Effector memory CD8-positive, alpha-beta T cell (primary cell): ENCODE data around the gene FMNL2.

Experiments
- ATAC-seq: fragments of 150-1000 bp; cut with Tn5 transposase; replicated peaks from 2 replicates; pipeline ENCODE4 v1.10.0; 2021; ENCODE audit warnings: mild to moderate bottlenecking, moderate library complexity
- DNase-seq, 3 experiments: peaks; one replicate each; pipeline ENCODE4 v3.0.0; 2021
- H3K27ac Mint-ChIP-seq, 2 donors: one replicate each; pipeline ENCODE4 v1.8.0; 2022; ENCODE audit warnings: mild to moderate bottlenecking in 2 of 2, mixed read lengths in 2 of 2, moderate library complexity in 2 of 2
- H3K27me3 Mint-ChIP-seq, 2 donors: one replicate each; pipeline ENCODE4 v1.8.0; 2022; ENCODE audit warnings: mixed read lengths in 2 of 2
- H3K36me3 Mint-ChIP-seq: one replicate; pipeline ENCODE4 v1.8.0; 2022; ENCODE audit warnings: mild to moderate bottlenecking, moderate library complexity, mixed read lengths; ENCODE audit not compliant: insufficient read depth
- H3K4me1 Mint-ChIP-seq, 2 donors: one replicate each; pipeline ENCODE4 v1.8.0; 2022; ENCODE audit warnings: low read depth in 2 of 2, mixed read lengths in 2 of 2
- H3K4me3 Mint-ChIP-seq, 2 donors: one replicate each; pipeline ENCODE4 v1.8.0; 2022; ENCODE audit warnings: mild to moderate bottlenecking in 2 of 2, mixed read lengths in 2 of 2, moderate library complexity in 2 of 2
- H3K9me3 Mint-ChIP-seq, 2 donors: one replicate each; pipeline ENCODE4 v1.8.0; 2022; ENCODE audit warnings: mixed read lengths in 2 of 2

The FMNL2 gene

DNA sequence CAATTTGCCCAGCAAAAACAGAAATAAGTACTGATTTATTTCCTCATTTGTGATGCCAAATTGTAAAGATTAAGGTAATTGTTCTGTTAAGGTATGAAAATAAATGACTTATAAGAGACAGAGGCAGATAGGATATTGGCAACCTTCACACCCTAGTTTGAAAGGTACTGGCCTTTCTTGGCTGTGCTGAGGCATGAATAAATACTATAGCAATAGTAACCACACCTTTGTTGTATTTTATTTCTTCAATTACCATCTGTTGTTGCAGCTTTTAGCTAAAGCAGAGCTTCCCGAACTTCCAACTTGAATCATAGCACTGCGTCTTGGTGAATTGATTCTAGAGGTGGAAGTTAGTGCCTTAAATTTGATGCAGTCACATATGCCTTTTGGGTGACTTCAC, 55.9 kb downstream of the FMNL2 start:
- H3K27ac Mint-ChIP-seq: no peak overlapping the region
- no peak for ATAC-seq
- no peak for DNase-seq
- no peak overlapping the region for H3K4me3 Mint-ChIP-seq
- no peaks in the 10 kb centered on the region for H3K36me3 Mint-ChIP-seq
- H3K4me1 Mint-ChIP-seq: no peaks in the 10 kb centered on the region
- peaks cover 0 to 10% of the 10 kb centered on the region in 2 donors for H3K27me3 Mint-ChIP-seq
- H3K9me3 Mint-ChIP-seq: peaks cover 6 to 8% of the 10 kb centered on the region in 2 donors

DNA sequence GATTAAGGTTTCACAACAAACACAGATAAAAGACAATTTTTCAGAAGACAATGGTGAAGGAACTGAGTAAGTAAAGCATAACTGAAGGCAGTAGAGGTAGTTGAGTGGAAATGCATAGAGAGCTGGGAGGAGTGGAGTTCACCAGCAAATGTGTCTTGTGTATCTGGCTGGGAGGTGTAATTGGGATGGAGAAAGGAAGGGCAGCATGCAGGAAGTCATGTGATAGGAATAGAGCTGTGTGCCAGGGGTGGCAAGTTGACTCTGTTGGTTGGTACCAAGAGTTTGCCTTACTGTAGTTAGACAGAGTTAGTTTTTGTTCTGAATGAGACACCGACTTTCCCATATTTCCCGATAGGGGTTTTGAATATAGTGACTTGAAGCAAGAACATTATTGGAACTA, 56.3 kb downstream of the FMNL2 start:
- no peak overlapping the region for H3K4me3 Mint-ChIP-seq
- H3K9me3 Mint-ChIP-seq: peaks cover 6 to 8% of the 10 kb centered on the region in 2 donors
- H3K27ac Mint-ChIP-seq: no peak overlapping the region
- ATAC-seq: no peak
- no peak for DNase-seq
- H3K4me1 Mint-ChIP-seq: no peaks in the 10 kb centered on the region
- peaks cover 0 to 10% of the 10 kb centered on the region in 2 donors for H3K27me3 Mint-ChIP-seq
- no peaks in the 10 kb centered on the region for H3K36me3 Mint-ChIP-seq

DNA sequence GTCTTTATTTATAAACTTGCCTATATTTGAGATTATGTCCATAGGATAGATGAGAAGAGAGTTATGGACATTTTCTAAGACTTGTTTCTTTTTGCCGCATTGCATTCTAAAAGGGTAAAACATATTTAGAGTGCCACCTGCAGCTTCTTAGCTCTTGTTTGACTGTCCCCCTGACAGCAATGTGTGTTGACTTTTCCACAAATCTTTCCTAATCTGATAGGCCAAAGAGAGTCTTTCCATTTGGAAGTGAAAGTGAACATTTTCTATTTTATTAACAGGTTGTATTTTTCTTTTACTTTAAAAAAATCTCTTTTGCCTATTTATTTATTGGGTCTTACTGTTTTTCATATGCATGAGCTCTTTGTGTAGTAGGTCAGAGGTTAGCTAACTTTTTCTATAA, 58.4 kb downstream of the FMNL2 start:
- Mint-ChIP-seq H3K36me3 (no peaks in the 10 kb centered on the region), H3K9me3 (peaks cover 6 to 8% of the 10 kb centered on the region in 2 donors), H3K27ac (no peak overlapping the region), H3K4me3 (no peak overlapping the region), H3K4me1 (no peaks in the 10 kb centered on the region), H3K27me3 (peaks cover 2 to 14% of the 10 kb centered on the region in 2 donors)
- no peak for ATAC-seq
- DNase-seq: no peak

DNA sequence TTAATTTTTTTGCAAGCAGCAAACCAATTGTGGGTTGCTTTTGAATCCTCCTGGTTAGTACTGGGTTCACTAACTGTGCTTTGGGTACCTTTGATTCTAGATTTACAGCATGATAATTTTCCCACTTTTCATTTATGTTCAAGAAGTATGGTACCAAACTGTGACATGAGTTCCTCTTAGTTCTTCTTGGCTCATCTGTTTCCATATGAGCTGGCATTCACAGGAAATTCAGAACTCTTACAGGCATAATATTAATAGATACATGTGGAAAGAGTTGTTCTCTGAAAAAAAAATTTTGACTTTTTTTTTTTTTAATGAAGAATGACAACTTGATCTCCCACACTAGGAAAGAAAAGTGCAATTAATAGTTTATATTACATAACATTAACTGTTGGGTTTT, 59.4 kb downstream of the FMNL2 start:
- H3K9me3 Mint-ChIP-seq: peaks cover 6 to 8% of the 10 kb centered on the region in 2 donors
- DNase-seq (no peak), ATAC-seq (no peak)
- H3K27me3 Mint-ChIP-seq: peaks cover 12 to 22% of the 10 kb centered on the region in 2 donors
- no peak overlapping the region for H3K27ac Mint-ChIP-seq
- no peaks in the 10 kb centered on the region for H3K36me3 Mint-ChIP-seq
- H3K4me1 Mint-ChIP-seq: no peaks in the 10 kb centered on the region
- no peak overlapping the region for H3K4me3 Mint-ChIP-seq

DNA sequence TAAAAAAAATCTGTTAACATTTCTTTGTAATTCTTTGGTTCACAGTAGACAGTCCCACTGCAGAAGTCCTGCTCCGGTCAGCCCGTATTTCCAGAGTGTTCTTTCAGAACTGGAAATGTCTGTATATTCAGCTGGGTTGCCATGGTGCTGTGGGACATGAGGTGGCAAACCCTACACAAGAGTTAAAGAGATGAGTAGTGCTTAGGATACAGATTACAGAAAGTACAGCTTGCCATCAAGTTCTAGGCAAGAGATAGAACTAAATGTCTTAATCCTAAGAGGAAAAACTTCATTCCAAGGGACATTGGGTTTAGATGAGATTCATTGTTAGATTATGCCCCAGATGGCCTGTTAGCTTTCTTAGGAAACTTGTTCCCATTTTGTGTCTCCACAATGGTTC, 60.1 kb downstream of the FMNL2 start:
- no peak overlapping the region for H3K4me3 Mint-ChIP-seq
- H3K27me3 Mint-ChIP-seq: peaks cover 19 to 21% of the 10 kb centered on the region in 2 donors
- H3K27ac Mint-ChIP-seq: no peak overlapping the region
- ATAC-seq (no peak), DNase-seq (no peak)
- peaks cover 0 to under 1% of the 10 kb centered on the region in 2 donors for H3K9me3 Mint-ChIP-seq
- no peaks in the 10 kb centered on the region for H3K4me1 Mint-ChIP-seq
- no peaks in the 10 kb centered on the region for H3K36me3 Mint-ChIP-seq

DNA sequence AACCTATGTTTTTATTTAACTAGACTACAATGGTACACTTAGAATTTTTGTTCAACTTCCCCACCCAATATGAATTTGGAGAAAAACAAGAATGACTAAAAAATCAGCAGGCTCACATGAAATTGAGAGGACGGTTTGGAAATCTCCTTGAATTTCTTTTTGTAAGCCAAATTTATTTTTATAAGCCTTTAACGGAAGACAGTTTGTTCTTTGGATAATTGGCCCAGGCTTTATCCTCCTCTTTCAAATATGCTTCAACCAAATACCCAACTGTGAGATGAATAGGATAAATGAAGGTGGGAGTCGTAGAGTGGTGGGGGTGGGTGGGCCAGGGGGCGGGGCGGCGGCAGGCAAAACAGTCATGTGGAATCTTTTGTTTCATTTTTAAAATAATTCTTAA, 60.6 kb downstream of the FMNL2 start:
- Mint-ChIP-seq H3K4me3 (no peak overlapping the region), H3K27me3 (peaks cover 20 to 21% of the 10 kb centered on the region in 2 donors), H3K36me3 (no peaks in the 10 kb centered on the region), H3K9me3 (no peaks in the 10 kb centered on the region), H3K27ac (no peak overlapping the region), H3K4me1 (no peaks in the 10 kb centered on the region)
- DNase-seq (no peak), ATAC-seq (no peak)

DNA sequence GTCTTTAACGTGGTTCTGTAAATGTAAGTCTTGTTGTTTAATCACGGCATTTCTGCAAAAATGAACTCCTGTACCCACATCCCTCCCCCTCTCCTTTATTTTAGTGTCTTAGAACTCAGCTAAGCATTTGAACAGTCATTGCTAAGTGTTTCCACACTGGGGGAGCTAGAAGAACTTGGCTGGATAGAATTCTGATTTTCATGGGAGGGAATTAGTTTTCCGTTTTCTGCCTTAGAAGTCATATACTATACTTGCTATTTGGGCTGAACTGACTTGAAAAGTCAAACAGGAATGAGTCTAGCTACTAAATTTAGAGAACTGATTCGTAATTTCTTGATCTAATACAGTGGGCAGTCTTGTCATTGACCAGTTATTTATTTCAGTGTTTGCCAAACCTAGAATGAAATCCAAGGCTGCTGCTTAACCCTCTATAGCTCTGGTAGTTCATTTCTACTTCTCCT, 61.1 kb downstream of the FMNL2 start:
- Mint-ChIP-seq H3K4me1 (no peaks in the 10 kb centered on the region), H3K4me3 (no peak overlapping the region), H3K36me3 (no peaks in the 10 kb centered on the region), H3K27me3 (peaks cover 20 to 21% of the 10 kb centered on the region in 2 donors), H3K9me3 (no peaks in the 10 kb centered on the region), H3K27ac (no peak overlapping the region)
- ATAC-seq: no peak
- no peak for DNase-seq

DNA sequence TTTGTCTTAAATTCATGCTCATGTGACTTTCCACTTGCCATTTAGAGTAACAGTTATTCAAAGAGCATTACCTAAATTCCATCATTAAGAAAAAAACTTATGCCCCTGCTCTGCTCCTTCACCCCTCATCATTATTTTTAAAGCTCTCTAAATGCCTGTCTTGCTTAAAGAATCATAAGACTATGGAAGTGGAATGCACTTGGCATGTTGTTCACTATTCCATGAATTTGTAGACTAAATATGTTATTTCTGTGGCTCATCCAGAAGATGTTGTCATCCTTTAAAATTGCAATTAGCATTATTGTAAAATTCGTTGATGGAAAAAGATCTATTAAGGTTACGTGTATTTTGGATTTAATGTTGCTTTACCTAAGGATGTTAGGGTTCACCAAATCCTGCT, 61.8 kb downstream of the FMNL2 start:
- Mint-ChIP-seq H3K4me3 (no peak overlapping the region), H3K27ac (no peak overlapping the region), H3K36me3 (no peaks in the 10 kb centered on the region), H3K27me3 (peaks cover 20 to 21% of the 10 kb centered on the region in 2 donors), H3K4me1 (no peaks in the 10 kb centered on the region), H3K9me3 (no peaks in the 10 kb centered on the region)
- ATAC-seq (no peak), DNase-seq (no peak)

DNA sequence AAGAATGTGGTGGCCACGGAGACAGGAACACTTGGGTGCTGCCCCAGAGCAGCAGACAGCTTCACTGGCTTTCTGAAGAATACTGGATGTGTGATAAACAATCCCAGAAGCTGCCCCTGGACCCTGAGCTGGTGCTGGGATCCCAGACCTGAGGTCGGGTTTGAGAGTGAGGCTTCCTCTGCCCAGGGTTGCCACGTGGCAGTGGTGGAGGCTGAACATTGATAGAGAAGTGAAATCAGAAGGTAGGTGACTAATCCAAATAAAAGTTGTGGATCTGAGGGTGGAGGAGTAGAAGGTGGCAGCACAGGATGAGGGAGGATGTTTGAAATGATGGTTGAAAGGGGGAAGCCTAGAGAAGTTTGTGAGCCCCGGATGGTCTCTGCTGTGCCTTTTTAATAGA, 64.0 kb downstream of the FMNL2 start:
- DNase-seq (no peak), ATAC-seq (no peak)
- Mint-ChIP-seq H3K27me3 (peaks cover 21 to 30% of the 10 kb centered on the region in 2 donors), H3K9me3 (no peaks in the 10 kb centered on the region), H3K4me1 (peaks cover 0 to 3% of the 10 kb centered on the region in 2 donors), H3K36me3 (no peaks in the 10 kb centered on the region), H3K27ac (no peak overlapping the region), H3K4me3 (no peak overlapping the region)

DNA sequence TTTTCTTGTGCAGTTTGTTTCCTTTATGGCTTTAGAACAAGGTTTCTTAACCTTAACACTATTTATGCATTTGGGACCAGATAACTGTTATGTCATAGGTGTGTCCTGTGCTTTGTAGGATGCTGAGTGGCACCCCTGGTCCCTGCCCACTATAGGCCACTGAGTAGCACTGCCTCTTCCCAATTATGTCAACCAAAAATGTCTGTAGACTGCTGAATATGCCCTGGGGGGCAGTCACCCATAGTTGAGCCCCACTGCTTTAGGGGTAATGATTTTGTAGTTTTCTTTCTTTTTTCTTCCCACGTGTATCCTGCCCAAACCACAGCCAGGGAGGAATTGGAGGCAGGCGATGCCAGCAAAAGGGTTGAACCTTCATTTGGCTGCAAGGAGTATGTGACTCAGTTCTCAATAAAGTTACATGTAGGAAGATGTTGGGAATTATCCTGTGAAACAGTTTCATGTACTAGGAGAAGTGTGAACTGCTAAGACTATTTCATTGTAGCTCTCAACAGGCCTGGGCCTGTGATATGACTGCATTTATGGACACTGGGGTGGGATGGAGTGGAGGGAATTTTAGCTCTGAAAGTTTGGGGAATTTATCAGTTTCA, 65.7 kb downstream of the FMNL2 start:
- ATAC-seq (no peak), DNase-seq (no peak)
- H3K36me3 Mint-ChIP-seq: no peaks in the 10 kb centered on the region
- no peaks in the 10 kb centered on the region for H3K9me3 Mint-ChIP-seq
- H3K4me3 Mint-ChIP-seq: no peak overlapping the region
- peaks cover 29 to 30% of the 10 kb centered on the region in 2 donors for H3K27me3 Mint-ChIP-seq
- H3K4me1 Mint-ChIP-seq: peaks cover 0 to 3% of the 10 kb centered on the region in 2 donors
- no peak overlapping the region for H3K27ac Mint-ChIP-seq

DNA sequence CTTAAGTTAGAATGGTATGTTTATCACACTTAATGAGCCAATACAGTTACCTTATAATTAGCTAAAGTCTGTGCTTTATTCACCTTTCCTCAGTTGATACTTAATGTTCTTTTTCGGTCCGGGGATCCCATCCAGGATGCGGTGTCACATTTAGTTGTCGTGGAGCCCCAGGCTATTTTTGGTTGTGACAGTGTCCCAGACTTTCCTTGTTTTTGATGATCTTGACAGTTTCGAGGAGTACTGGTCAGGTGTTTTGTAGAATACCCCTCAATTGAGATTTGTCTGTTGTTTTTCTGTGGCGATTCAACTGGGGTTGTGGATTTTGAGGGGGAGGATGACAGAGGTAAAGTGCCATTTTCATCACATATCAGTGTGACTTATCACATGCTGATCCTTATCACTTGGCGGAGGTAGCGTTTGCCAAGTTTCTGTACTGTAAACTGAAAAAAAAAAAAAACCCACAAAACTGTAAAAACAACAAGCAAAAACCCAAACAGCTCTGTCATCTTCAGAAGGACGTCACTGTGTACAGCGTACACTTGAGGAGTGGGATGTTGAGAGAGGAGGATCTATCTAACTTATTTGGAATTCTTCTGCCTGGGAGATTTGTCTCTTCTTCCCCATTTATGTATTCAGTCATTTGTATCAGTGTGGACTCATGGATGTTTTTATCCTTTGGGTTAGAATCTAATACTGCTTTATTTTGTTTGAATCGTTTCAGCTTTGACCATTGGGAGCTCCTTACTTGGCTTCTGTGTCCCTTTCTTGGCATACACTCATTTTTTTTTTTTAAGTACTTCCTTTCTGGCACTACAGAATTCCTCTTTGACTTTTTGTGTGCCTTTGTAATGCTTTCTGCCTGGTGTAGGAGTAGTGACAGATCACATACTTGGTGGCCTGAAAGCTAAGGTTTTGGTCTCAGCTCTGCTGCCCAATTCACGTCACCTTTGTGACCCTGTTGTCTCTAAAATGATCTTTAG, 68.1 kb downstream of the FMNL2 start:
- ATAC-seq (no peak), DNase-seq (no peak)
- peaks cover 37 to 38% of the 10 kb centered on the region in 2 donors for H3K27me3 Mint-ChIP-seq
- no peaks in the 10 kb centered on the region for H3K36me3 Mint-ChIP-seq
- no peak overlapping the region for H3K4me3 Mint-ChIP-seq
- no peaks in the 10 kb centered on the region for H3K9me3 Mint-ChIP-seq
- H3K4me1 Mint-ChIP-seq: peaks cover 0 to 3% of the 10 kb centered on the region in 2 donors
- H3K27ac Mint-ChIP-seq: no peak overlapping the region

DNA sequence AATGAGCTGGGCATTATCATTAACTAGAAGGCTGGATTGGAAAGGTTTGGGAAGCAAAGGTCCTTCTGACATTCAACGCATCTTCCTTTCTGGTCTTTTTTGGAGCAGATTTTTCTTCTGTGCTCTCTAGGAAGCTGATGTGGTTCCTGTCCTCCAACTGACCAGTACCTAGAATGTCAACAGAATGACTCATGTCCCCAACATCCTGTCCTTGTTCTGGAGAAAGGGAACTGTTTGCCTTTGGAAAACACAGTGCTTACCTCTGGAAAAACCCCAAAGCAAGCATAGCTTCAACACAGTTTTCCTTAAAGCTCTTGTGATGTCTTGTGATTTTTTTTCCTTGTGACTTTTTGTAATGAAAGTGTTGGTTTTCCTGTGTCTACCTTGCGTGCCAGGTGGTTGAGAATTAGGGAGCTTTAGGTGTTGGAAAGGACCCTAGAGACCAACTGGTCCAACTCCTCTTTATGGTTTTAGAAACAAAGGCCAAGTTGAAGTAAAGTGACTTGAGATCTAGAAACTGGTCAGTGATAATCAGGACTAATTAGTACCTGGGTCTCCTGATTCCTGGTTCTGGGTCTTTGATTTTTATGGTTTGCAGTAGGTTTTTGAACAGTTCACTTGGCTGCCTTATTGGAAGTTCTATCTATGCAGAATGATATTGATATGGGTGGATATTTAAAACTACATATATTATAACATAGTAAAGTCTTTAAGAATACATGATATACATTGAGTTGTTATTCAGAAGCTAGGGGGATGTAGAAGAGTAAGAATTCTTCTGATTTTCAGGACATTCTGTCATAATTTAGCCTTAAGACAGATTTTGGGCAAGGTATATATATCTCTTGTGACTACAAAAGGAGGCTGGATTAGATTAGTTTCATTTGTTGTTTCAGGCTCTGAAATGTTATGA, 70.5 kb downstream of the FMNL2 start:
- no peak overlapping the region for H3K4me3 Mint-ChIP-seq
- H3K4me1 Mint-ChIP-seq: peaks cover 0 to 3% of the 10 kb centered on the region in 2 donors
- no peaks in the 10 kb centered on the region for H3K36me3 Mint-ChIP-seq
- DNase-seq: no peak
- no peak overlapping the region for H3K27ac Mint-ChIP-seq
- ATAC-seq: no peak
- H3K27me3 Mint-ChIP-seq: peaks cover 33 to 35% of the 10 kb centered on the region in 2 donors
- no peaks in the 10 kb centered on the region for H3K9me3 Mint-ChIP-seq
